Keratinocyte (primary cell): ENCODE measurements around the gene PPP1R18.

Source experiments
- CTCF ChIP-seq, 3 experiments: IDR thresholded peaks in 1 of 3; conservative IDR thresholded peaks in 1 of 3; optimal IDR thresholded peaks in 1 of 3; 2 replicates in 2 of 3; 3 replicates in 1 of 3; pipeline versions ENCODE3 to v1.5.1; 2011; ENCODE audit warnings: low read length in 3 of 3, mild to moderate bottlenecking in 3 of 3, moderate library complexity in 2 of 3, control low read depth in 1 of 3, inconsistent platforms in 1 of 3; ENCODE audit not compliant: insufficient read depth in 2 of 3; ENCODE audit errors: extremely low read depth in 1 of 3
- EZH2 ChIP-seq: IDR thresholded peaks from one replicate; pipeline ENCODE4 v1.6.1; 2012; ENCODE audit warnings: inconsistent platforms, mild to moderate bottlenecking, low read length, moderate library complexity

- TF ChIP-seq CTCF (optimal IDR thresholded peaks at IDR 0.05 in 1 of 3, IDR thresholded peaks at IDR 0.05 in 1 of 3, conservative IDR thresholded peaks at IDR 0.05 in 1 of 3; ENCODE audit: extremely low read depth in 1 of 3, insufficient read depth in 2 of 3, low read length in 3 of 3), result no peak
- TF ChIP-seq EZH2, result no peak
Observed at GRCh38 chr6:30727920-30728553, 41.6 kb upstream of the PPP1R18 start.
